K562 (cell line): ENCODE measurements around the gene MED16. TPM values are rescaled to one million over a fixed set of nuclear protein-coding genes. Genes with fewer than 3 reads are reported as not detected.
A peak's percentile ranks its signal among the peaks of the same experiment; 100 is the strongest.

Source experiments
- CXXC5 ChIP-seq: fragments of 250-450 bp; sonication (Bioruptor Pico); IDR thresholded peaks from 2 replicates; pipeline ENCODE4 v1.8.0; 2022; ENCODE audit warnings: inconsistent platforms, mild to moderate bottlenecking, moderate library complexity
- DIDO1 ChIP-seq: fragments of 450-650 bp; IDR thresholded peaks from 2 replicates; pipeline ENCODE4 v1.6.1; 2016; ENCODE audit warnings: low read depth, missing biosample characterization, missing genetic modification characterization
- FOXP1 ChIP-seq: sonication (generic); formaldehyde crosslinking; IDR thresholded peaks from 2 replicates; pipeline ENCODE4 v1.8.0; 2022; ENCODE audit warnings: mild to moderate bottlenecking, missing genetic modification reagents
- GTF2F1 ChIP-seq: IDR thresholded peaks from 2 replicates; pipeline ENCODE4 v1.6.1; 2011; ENCODE audit warnings: low read depth, low read length, improper control_type of control experiment
- HDAC1 ChIP-seq, 2 experiments: fragments of 450-650 bp; IDR thresholded peaks; 2 replicates each; pipeline ENCODE4 v1.6.1; 2016 to 2017; ENCODE audit warnings: inconsistent platforms in 1 of 2, mild to moderate bottlenecking in 1 of 2, moderate library complexity in 1 of 2
- HNRNPK ChIP-seq: fragments of 200-400 bp; formaldehyde crosslinking; IDR thresholded peaks from one replicate; pipeline ENCODE4 v1.6.1; 2018; ENCODE audit warnings: mild to moderate bottlenecking, low read depth, low read length; ENCODE audit not compliant: poor library complexity, severe bottlenecking
- JUND ChIP-seq, 2 experiments: IDR thresholded peaks; 2 replicates in 1 of 2; 3 replicates in 1 of 2; pipeline ENCODE4 v1.6.1; 2011; ENCODE audit warnings: borderline replicate concordance in 2 of 2, low read depth in 2 of 2, low read length in 2 of 2, improper control_type of control experiment in 1 of 2, missing biosample characterization in 1 of 2, missing genetic modification characterization in 1 of 2, missing genetic modification reagents in 1 of 2
- NFIC ChIP-seq: fragments of 450-650 bp; IDR thresholded peaks from 2 replicates; pipeline ENCODE4 v1.6.1; 2017; ENCODE audit warnings: mild to moderate bottlenecking, inconsistent platforms
- NR2C2 ChIP-seq, 2 experiments: fragments of 200-800 bp in 1 of 2; sonication (Bioruptor generic) in 1 of 2; sonication (generic) in 1 of 2; formaldehyde crosslinking in 1 of 2; IDR thresholded peaks; 2 replicates each; pipeline versions ENCODE4 v1.6.1 to v1.8.0; 2016 to 2022; ENCODE audit warnings: mild to moderate bottlenecking in 1 of 2, missing compliant biosample characterization in 1 of 2, missing genetic modification characterization in 1 of 2, missing genetic modification reagents in 1 of 2
- PHF8 ChIP-seq: fragments of 200-600 bp; sonication (generic); IDR thresholded peaks from 2 replicates; pipeline ENCODE4 v1.6.1; 2012; ENCODE audit warnings: mixed run types, mild to moderate bottlenecking, inconsistent platforms, low read length, moderate library complexity, borderline replicate concordance
- PPARD ChIP-seq: fragments of 250-450 bp; sonication (Bioruptor Pico); IDR thresholded peaks from 2 replicates; pipeline ENCODE4 v1.8.0; 2022; ENCODE audit warnings: inconsistent platforms, mild to moderate bottlenecking, moderate library complexity
- RB1 ChIP-seq: fragments of 450-650 bp; IDR thresholded peaks from 2 replicates; pipeline ENCODE4 v1.6.1; 2017; ENCODE audit warnings: low read depth, mild to moderate bottlenecking
- RNF2 ChIP-seq: sonication (generic); IDR thresholded peaks from 2 replicates; pipeline ENCODE4 v1.6.1; 2016
- SP1 ChIP-seq: sonication (generic); formaldehyde crosslinking; IDR thresholded peaks from 2 replicates; pipeline ENCODE4 v1.8.1; 2022; ENCODE audit warnings: mild to moderate bottlenecking, missing genetic modification reagents
- TFAM ChIP-seq: fragments of 250-450 bp; sonication (Bioruptor Pico); conservative IDR thresholded peaks from 2 replicates; pipeline ENCODE4 v1.5.0; 2021; ENCODE audit warnings: mild to moderate bottlenecking, moderate library complexity
- U2AF1 ChIP-seq: fragments of 200-400 bp; formaldehyde crosslinking; optimal IDR thresholded peaks from 2 replicates; pipeline ENCODE3; 2017; ENCODE audit warnings: mild to moderate bottlenecking, low read depth, low read length, moderate library complexity
- ZNF121 ChIP-seq: sonication (generic); formaldehyde crosslinking; conservative IDR thresholded peaks from 2 replicates; pipeline ENCODE4 v1.8.0; 2022; ENCODE audit warnings: missing genetic modification reagents
- ZNF239 ChIP-seq: fragments of 250-450 bp; sonication (Bioruptor Pico); IDR thresholded peaks from 2 replicates; pipeline ENCODE4 v1.4.0; 2020; ENCODE audit warnings: mild to moderate bottlenecking
- polyA plus RNA-seq, 8 experiments: library from polyadenylated mRNA; depleted of rRNA in 4 of 8; stranded (reverse) in 5 of 8; unstranded in 3 of 8; fragments of >200 nt; fragmentation: Nextera tagmentation in 2 of 8; fragmentation: Illumina TruSeq in 1 of 8; extraction: Ambion mirVana in 2 of 8; extraction: Trizol in 1 of 8; gene quantifications; 2 replicates each; pipeline versions ENCODE4 v1.2.1 to v1.2.3, GENCODE V29; 2011 to 2014; ENCODE audit warnings: inconsistent platforms in 1 of 8, missing spikeins in 1 of 8
- total RNA-seq, 7 experiments: library from RNA; depleted of rRNA in 6 of 7; stranded (reverse); fragments of >200 nt in 6 of 7; fragmentation: Illumina TruSeq in 2 of 7; extraction: Trizol in 2 of 7; gene quantifications; 2 replicates each; pipeline versions ENCODE4 v1.2.1 to v1.2.3, GENCODE V29; 2011 to 2021; ENCODE audit warnings: low replicate concordance in 1 of 7
- TF ChIP-seq, protein P1 (sequence below): fragments of 450-650 bp; IDR thresholded peaks from 2 replicates; pipeline ENCODE4 v1.6.1; 2017; ENCODE audit warnings: antibody characterized with exemption
- TF ChIP-seq, protein P2 (sequence below), 3 experiments: fragments of 200-800 bp in 1 of 3; sonication (Bioruptor generic) in 1 of 3; sonication (generic) in 1 of 3; formaldehyde crosslinking in 1 of 3; IDR thresholded peaks; 2 replicates each; pipeline versions ENCODE4 v1.6.1 to v1.8.0; 2016 to 2022; ENCODE audit warnings: mild to moderate bottlenecking in 2 of 3, missing compliant biosample characterization in 2 of 3, missing genetic modification characterization in 2 of 3, missing genetic modification reagents in 1 of 3
- TF ChIP-seq, protein P3 (sequence below): fragments of 450-650 bp; IDR thresholded peaks from 2 replicates; pipeline ENCODE4 v1.6.1; 2016
- TF ChIP-seq, protein P4 (sequence below): fragments of 450-650 bp; formaldehyde crosslinking; IDR thresholded peaks from 2 replicates; pipeline ENCODE4 v1.4.0; 2020; ENCODE audit warnings: mild to moderate bottlenecking, moderate library complexity

Gene MED16
- total and polyA plus RNA-seq, 9 of the 15 experiments (the other 6 are each of a cell fraction or from before 2014, with no cell fraction given), result 0.89 to 59.9 (median 8.6) TPM

DNA sequence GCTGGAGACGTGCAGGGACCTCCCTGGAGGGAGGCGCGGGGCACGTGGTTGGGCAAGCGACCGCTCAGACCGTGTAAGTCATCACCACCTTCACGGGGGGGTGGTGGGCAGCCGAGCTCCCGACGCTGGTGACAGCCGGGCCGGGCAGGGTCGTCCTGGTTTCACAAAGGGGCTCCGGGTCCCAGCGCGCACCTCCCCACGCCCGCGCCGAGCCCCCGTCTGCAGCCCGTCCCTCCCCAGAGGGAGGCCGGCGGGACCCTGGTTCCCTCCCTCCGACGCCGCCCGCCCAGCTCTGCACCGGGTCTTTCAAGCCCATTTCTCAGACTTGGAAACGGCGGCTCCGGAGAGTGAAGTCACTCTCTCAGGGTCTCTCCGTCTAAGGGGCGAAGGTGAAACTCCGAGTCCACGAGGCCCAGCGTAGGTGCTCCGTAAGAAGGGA lies 32.1 kb upstream of the MED16 start (continued):
- TF ChIP-seq, protein P1, sequence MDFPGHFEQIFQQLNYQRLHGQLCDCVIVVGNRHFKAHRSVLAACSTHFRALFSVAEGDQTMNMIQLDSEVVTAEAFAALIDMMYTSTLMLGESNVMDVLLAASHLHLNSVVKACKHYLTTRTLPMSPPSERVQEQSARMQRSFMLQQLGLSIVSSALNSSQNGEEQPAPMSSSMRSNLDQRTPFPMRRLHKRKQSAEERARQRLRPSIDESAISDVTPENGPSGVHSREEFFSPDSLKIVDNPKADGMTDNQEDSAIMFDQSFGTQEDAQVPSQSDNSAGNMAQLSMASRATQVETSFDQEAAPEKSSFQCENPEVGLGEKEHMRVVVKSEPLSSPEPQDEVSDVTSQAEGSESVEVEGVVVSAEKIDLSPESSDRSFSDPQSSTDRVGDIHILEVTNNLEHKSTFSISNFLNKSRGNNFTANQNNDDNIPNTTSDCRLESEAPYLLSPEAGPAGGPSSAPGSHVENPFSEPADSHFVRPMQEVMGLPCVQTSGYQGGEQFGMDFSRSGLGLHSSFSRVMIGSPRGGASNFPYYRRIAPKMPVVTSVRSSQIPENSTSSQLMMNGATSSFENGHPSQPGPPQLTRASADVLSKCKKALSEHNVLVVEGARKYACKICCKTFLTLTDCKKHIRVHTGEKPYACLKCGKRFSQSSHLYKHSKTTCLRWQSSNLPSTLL, result no peak
- TF ChIP-seq CXXC5 (CRISPR knock-in tag) (peak; percentile 83), SP1 (CRISPR knock-in tag) (0 out of 2 replicates have a peak, but pooled peaks have one; percentile 16), U2AF1 (no peak), RNF2 (no peak), ZNF121 (CRISPR knock-in tag) (no peak), TFAM (CRISPR knock-in tag) (no peak), FOXP1 (peak; percentile 71), GTF2F1 (no peak), ZNF239 (CRISPR knock-in tag) (0 out of 2 replicates have a peak, but pooled peaks have one; percentile 32), DIDO1 (tag) (no peak), PHF8 (peak; percentile 6; the same call in 1 of the 2 replicates), JUND (IDR thresholded peaks at IDR 0.05; ENCODE audit: borderline replicate concordance, low read depth, low read length) (peak; percentile 82), JUND (tag; IDR thresholded peaks at IDR 0.05; ENCODE audit: borderline replicate concordance, low read depth, low read length) (peak; percentile 57; the same call in 1 of the 3 replicates), NFIC (peak; percentile 16; the same call in 1 of the 2 replicates), HNRNPK (no peak), PPARD (CRISPR knock-in tag) (no peak), RB1 (peak; percentile 26; the same call in 1 of the 2 replicates), HDAC1 (IDR thresholded peaks at IDR 0.05) (peak; percentile 50 to 67; a peak in 2 of 4 replicates), NR2C2 (CRISPR knock-in tag; IDR thresholded peaks at IDR 0.05) (0 out of 2 replicates have a peak, but pooled peaks have one; percentile 22), NR2C2 (tag; IDR thresholded peaks at IDR 0.05) (peak; percentile 23; the same call in 1 of the 2 replicates)
- TF ChIP-seq, protein P2, sequence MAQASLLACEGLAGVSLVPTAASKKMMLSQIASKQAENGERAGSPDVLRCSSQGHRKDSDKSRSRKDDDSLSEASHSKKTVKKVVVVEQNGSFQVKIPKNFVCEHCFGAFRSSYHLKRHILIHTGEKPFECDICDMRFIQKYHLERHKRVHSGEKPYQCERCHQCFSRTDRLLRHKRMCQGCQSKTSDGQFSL (CRISPR knock-in tag; IDR thresholded peaks at IDR 0.05), result 0 out of 2 replicates have a peak, but pooled peaks have one; percentile 21
- TF ChIP-seq, protein P2 (tag; IDR thresholded peaks at IDR 0.05), result no peak; a peak in 1 of 4 replicates
- TF ChIP-seq, protein P3, sequence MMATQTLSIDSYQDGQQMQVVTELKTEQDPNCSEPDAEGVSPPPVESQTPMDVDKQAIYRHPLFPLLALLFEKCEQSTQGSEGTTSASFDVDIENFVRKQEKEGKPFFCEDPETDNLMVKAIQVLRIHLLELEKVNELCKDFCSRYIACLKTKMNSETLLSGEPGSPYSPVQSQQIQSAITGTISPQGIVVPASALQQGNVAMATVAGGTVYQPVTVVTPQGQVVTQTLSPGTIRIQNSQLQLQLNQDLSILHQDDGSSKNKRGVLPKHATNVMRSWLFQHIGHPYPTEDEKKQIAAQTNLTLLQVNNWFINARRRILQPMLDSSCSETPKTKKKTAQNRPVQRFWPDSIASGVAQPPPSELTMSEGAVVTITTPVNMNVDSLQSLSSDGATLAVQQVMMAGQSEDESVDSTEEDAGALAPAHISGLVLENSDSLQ, result no peak
- TF ChIP-seq, protein P4, sequence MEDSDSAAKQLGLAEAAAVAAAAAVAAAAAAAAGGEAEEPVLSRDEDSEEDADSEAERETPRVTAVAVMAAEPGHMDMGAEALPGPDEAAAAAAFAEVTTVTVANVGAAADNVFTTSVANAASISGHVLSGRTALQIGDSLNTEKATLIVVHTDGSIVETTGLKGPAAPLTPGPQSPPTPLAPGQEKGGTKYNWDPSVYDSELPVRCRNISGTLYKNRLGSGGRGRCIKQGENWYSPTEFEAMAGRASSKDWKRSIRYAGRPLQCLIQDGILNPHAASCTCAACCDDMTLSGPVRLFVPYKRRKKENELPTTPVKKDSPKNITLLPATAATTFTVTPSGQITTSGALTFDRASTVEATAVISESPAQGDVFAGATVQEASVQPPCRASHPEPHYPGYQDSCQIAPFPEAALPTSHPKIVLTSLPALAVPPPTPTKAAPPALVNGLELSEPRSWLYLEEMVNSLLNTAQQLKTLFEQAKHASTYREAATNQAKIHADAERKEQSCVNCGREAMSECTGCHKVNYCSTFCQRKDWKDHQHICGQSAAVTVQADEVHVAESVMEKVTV (CRISPR knock-in tag), result peak; percentile 22; the same call in 1 of the 2 replicates
